HG03196 (cell line): ENCODE data around the gene ZFP57.
"Not testable (repeated sequence)": the region's sequence is repeated elsewhere in the genome, so short reads cannot be mapped to it uniquely, and the experiment has no call there.

ENCODE experiments used
- ATAC-seq: cut with Tn5 transposase; IDR thresholded peaks from one replicate; pipeline ENCODE4 v1.9.1; 2021; ENCODE audit not compliant: unreplicated experiment

ZFP57 gene

GRCh38 chr6:29696147-29697125 is 15.5 kb upstream of the ZFP57 start:
- ATAC-seq, result no peak

GRCh38 chr6:29694637-29695036 is 13.7 kb upstream of the ZFP57 start:
- ATAC-seq, result no peak

- no peak for ATAC-seq
Observed at GRCh38 chr6:29685718-29686326, 4.9 kb upstream of the ZFP57 start.

GRCh38 chr6:29681811-29682210 is 859 bp upstream of the ZFP57 start:
- ATAC-seq, result no peak

- no peak for ATAC-seq
Observed at GRCh38 chr6:29680416-29680815, 536 bp downstream of the ZFP57 start.

- no peak for ATAC-seq
Observed at GRCh38 chr6:29679962-29680361, 990 bp downstream of the ZFP57 start.

- no peak for ATAC-seq
Observed at GRCh38 chr6:29678114-29678513, 2.8 kb downstream of the ZFP57 start.

- no peak for ATAC-seq
Observed at GRCh38 chr6:29676981-29677601, 3.9 kb downstream of the ZFP57 start.

GRCh38 chr6:29675561-29675960 is 5.4 kb downstream of the ZFP57 start:
- ATAC-seq, result no peak

GRCh38 chr6:29674008-29674407 is 6.9 kb downstream of the ZFP57 start:
- no peak for ATAC-seq

- no peak for ATAC-seq
Observed at GRCh38 chr6:29673161-29673560, 7.8 kb downstream of the ZFP57 start.

GRCh38 chr6:29672116-29672515 is 8.8 kb downstream of the ZFP57 start:
- ATAC-seq, result not testable (repeated sequence)

- no peak for ATAC-seq
Observed at GRCh38 chr6:29671026-29671425, 9.9 kb downstream of the ZFP57 start.

- no peak for ATAC-seq
Observed at GRCh38 chr6:29667158-29667557, 13.8 kb downstream of the ZFP57 start.

- no peak for ATAC-seq
Observed at GRCh38 chr6:29666826-29667130, 14.2 kb downstream of the ZFP57 start.

- no peak for ATAC-seq
Observed at GRCh38 chr6:29665942-29666825, 14.8 kb downstream of the ZFP57 start.

GRCh38 chr6:29663300-29664042 is 17.5 kb downstream of the ZFP57 start:
- no peak for ATAC-seq

GRCh38 chr6:29661502-29662141 is 19.3 kb downstream of the ZFP57 start:
- ATAC-seq, result not testable (repeated sequence)

GRCh38 chr6:29661071-29661470 is 19.9 kb downstream of the ZFP57 start:
- no peak for ATAC-seq

GRCh38 chr6:29656798-29657197 is 24.2 kb downstream of the ZFP57 start, which contains the start of gene MOG:
Gene MOG (plus strand): TSS chr6:29657092. CDS start chr6:29657210, 118 bp downstream.
- ATAC-seq, result no peak
